NCI-H128 (cell line): Measurements from ENCODE around the gene FAM107B.
"Not testable (repeated sequence)": the region's sequence is repeated elsewhere in the genome, so short reads cannot be mapped to it uniquely, and the experiment has no call there.

ENCODE experiments used
- DNase-seq: peaks from one replicate; lab custom pipeline; 2025; ENCODE audit not compliant: unreplicated experiment; lab: John Stamatoyannopoulos, UW

The FAM107B gene

DNA sequence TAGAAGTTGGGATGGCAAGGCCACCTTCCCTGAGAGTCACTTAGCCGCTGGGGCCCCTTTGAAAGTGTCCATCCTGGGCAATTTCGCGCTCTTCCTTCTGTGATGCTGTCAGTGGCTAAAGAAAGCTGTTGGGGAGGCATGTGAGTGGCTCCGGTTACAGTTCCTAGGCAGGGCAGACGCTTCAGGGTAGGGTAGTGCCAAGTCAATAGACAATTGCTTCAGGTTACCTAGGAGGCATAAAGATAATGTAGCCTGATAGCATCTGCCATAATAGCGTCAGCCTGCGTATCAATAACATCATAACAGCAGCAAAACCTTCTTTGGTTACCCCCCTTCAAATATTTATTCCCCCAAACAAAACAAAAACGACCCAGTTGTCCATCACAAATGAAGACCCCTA, at the start of gene FAM107B:
Gene FAM107B (minus strand): TSS at position 101 of the 400 bp plus-strand sequence. CDS start 234 bp downstream, outside the sequence.
- DNase-seq: no peak

DNA sequence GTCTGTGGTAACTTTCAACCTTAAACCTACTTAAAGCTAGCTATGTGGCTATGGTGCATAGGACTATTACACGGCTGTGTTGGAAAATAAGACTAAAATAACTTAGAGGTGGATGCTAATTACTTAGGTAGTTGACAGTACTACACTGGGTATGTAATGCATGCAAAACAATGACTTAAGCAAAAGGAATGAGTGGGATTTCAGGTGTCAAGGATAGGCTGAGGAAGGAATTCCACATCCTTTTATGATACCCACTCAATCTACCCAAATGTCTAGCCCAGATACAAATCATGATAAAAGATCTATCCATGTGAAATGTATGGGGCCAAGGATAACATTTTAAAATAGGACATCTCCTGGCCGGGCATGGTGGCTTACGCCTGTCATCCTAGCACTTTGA, 49.3 kb upstream of the FAM107B start:
- DNase-seq: no peak

DNA sequence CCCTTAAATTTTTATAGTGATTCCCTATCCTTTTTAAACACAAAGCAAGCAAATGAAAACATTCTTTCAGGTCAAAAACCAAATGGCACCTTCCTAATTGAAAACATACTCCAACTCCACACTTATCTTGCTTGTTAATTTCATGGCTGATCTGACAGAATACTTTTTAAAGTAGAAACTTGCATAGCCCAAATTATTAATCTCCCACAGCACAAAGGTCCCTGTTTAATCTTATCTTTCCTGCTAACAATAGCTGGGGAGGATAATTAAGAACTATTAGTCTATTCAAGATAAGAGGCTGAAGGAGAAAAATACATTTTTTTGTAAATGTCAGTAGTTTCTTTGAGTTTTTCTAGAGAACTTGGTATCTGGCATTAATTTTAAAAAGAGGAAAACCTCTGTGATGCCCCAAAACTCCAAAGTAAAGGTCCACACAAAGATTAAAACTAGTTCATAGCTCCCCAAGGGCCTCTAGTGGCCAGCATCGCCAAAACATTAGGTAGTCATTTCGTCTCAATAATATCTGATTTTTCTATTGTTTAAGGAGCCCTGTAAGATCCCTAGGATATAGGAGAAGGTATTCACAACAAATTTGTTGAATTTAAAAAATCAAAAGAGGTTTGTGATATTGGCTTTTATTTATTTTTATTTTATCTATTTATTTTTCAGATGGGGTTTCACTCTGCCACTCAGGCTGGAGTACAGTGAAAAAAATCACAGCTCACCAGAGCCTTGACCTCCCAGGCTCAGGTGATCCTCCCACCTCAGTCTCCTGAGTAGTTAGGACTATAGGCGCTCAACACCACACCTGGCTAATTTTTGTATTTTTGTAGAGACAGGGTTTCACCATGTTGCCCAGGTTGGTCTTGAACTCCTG, 48.4 kb upstream of the FAM107B start:
- no peak for DNase-seq

DNA sequence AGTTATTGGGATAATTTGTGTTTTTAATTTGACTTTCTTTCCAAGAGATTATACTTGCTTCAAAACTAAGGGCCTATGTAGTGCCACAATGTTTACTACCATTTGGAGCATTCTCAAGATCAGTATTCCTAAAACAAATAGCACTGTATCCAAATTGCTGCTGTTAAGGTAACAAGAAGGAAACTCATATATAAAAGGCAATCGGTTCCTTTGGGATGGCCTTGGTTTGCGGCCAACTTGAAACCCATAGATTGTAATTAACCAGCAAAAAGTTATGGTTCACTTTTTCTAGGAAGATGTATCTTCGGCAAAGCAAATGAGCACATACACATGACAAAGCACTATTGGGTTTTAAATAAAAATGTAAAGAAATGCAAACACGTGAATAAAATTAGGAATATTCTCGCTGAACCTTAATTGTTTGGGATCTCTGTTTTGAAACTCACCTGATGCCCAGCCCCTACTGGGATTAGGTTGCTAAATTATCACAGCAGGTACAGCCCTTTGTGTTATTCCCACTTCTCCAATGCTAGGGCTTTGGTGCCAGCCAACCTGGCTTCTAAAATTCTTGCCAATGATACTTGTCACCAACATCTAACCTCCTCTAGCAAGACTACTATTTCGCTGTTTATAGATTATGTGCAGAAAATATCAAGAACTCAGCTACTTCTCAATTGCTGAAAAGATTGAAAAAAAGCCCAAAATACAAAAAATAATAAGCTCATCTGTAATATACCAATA, 47.1 kb upstream of the FAM107B start:
- DNase-seq: no peak

DNA sequence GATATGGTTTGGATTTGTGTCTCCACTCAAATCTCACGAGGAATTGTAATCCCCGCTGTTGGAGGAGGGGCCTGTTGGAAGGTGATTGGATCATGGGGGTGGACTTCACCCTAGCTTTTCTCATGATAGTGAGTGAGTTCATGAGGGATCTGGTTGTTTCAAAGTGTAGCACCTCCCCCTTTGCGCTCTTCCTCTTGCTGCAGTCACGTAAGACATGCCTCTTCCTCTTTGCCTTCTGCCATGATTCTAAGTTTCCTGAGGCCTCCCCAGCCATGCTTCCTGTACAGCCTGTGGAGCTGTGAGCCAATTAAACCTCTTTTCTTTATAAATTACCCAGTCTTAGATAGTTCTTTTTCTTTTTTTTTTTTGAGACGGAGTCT, 46.1 kb upstream of the FAM107B start:
- DNase-seq: no peak

DNA sequence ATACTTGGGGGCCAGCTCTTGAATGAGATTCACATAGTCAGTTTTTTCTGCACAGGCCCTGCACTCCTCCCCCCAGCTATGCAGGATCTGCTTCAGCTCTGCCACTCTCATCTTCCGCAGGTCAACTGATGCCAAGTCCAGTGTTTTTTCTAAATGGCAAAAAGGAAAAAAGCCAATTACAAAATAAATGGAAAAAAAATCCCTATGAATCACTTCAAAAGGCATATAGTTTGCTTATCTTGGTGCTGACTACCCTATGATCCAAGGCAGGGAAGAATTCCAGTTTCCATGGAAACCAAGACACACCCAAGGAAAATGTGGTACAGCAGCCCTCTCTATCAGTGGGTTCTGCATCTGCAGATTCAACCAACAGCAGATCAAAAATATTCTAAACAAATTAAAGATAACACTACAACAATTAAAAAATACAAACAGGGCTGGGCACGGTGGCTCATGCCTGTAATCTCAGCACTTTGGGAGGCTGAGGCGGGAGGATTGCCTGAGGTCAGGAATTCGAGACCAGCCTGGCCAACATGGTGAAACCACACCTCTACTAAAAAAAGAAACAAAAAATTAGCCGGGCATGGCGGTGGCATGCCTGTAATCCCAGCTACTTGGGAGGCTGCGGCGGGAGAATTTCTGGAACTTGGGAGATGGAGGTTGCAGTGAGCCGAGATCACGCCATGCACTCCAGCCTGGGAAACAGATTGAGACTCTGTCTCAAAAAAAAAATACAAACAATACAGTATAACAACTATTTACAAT, 45.5 kb upstream of the FAM107B start:
- DNase-seq: no peak

DNA sequence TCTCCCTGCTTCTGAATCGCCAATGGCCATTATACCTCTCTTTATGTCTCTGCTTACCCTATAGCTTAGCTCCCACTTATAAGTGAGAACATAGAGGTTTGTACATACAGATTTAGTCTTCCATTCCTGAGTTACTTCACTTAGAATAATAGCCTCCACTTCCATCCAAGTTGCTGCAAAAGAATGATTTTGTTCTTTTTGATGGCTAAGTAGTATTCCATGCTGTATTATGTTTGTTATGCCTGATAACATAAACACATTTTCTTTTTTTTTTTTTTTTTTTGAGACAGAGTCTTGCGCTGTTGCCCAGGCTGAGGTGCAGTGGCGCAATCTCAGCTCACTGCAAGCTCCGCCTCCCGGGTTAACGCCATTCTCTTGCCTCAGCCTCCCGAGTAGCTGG, 42.0 kb upstream of the FAM107B start:
- DNase-seq: not testable (repeated sequence)

DNA sequence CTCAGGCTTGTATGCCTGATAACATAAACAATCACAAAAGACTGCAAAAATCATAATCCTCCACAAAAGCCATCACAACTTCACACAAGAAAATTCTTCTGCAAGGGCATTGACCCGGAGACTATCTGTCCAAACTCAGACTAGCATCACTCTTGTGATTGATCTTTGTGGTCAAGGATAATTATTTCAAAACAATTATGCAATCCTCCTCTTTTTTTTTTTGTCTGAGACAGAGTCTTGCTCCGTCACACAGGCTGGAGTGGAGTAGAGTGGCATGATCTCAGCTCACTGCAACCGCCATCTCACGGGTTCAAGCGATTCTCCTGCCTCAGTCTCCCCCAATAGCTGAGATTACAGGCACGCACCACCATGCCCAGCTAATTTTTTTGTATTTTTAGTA, 41.0 kb upstream of the FAM107B start:
- no peak for DNase-seq

DNA sequence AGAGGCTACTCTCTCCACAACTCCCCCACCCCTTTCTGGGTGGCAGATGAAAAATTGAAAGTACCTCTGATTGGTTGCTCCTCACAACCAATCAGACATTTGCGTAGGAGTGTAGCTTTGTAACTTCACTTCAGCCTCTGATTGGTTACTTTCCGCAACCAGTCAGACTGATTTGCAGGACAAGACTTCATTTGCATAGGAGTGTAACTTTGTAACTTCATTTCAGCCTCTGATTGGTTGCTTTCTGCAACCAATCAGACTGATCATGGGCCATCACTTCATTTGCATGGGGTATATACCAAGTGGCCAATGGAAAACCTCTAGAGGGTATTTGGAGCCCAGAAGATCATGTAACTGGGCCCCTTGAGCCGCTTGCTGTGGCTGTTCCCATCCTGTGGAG, 37.6 kb upstream of the FAM107B start:
- DNase-seq: no peak

DNA sequence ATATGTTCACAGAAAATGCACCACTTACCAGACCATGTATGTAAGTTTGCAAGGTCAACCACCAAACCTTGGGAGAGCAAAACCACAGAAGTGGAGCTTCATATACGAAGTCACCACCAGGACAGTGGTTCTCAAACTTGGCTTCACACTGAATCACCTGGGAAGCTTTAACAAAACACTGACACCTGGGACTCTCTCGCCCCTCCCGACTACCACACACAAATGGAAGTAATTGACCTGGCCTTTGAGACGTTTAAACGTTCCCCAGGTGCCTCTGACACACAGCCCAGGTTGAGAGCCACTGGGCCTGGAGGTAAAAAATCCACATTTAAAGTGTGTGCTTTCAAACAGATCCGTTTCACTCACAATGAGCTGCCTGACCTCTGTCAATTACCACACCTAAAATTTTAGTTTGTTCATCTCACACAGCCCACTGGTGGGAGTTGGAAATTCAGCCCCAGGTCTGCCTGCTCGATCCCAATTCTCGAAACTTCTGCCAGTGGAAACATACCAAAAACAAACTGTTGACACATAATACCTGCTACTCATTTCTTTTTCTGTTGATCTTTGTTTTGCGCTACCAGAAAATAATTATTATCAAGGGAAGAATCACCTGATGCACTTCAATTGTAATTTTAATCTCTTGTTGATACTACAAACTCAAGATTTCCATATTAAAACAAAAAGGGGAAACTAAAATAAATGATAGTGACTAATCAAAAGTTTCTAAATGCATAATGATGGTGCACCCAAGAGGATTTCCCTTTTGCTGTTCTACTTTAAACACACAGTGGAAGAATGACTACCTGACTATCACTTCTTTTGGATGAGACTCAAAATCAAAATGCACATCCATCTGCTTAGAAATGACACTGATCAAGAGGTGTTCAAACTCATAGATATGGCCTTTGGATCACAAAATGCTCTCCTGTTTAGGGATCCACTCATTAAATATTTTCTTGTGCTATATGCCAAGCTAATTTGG, 36.6 kb upstream of the FAM107B start:
- no peak for DNase-seq

DNA sequence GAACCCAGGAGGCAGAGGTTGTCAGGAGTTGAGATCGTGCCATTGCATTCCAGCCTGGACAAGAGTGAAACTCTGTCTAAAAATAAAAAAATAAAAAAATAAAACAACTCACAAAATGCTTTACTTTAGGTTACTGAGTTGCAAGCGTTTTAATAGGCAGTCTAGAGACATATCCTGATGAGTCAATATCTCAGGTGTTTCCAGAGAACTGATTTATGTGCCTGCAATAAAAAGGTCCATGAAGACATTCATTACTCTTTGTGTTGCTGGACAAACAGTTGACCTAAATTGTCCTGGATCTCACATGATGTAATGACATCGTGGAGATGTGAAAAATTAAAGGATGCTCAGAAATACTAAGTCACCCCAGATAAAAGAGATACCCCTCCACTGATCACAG, 31.6 kb upstream of the FAM107B start:
- DNase-seq: no peak

DNA sequence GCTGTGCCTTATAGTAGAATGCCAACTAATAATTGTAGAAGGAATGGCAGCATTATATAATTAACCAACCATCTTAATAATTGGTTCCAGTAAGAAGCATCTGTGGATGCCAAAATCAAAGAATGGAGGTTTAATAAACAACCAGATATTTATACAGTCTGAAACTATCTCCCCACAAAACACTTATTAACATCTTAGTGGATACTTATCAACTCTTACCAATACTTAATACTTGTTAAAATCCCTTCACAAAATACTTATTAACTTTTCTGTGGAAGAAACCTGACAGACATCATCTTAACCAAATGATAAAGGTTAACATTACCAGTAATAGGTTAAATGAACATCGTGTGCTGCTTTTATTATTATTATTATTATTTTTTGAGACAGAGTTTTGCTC, 29.1 kb upstream of the FAM107B start:
- no peak for DNase-seq

DNA sequence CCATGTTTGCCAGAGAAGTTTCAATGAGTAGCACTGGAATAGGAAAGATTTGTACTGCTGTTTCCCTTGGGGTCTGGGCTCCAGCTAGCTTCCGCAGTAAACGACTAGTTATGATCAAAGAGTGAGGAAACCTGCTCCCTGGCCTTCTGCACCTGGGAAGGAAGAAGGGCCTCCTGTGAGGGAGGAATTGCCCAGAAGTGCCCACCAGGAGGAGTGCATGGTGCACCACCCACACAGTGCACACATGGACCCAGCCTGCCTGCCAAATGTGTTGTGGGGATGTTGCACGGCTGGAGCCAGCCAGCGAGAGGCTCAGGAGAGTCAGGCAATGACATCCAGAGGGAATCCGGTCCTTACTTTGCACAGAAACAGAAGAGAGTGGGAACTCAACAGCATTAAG, 27.0 kb upstream of the FAM107B start:
- no peak for DNase-seq

DNA sequence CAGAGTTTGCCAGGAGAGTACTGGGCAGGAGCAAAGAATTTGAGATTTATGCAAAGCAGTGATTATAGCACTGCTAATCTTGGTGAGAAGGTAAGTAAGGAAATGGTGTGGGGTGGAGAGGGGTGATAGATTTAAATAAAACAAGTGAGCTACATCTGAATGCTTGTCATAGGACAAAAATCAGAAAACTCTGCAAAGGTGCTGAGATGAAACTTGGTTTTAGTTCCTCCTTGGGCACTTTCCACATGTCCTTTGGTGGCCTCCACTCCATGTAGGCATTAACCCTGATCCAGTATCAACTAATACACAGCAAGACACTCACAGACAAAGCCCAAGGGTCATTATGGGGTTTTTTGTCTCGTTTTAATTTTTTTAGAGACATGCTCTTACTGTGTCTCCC, 25.7 kb upstream of the FAM107B start:
- DNase-seq: no peak

DNA sequence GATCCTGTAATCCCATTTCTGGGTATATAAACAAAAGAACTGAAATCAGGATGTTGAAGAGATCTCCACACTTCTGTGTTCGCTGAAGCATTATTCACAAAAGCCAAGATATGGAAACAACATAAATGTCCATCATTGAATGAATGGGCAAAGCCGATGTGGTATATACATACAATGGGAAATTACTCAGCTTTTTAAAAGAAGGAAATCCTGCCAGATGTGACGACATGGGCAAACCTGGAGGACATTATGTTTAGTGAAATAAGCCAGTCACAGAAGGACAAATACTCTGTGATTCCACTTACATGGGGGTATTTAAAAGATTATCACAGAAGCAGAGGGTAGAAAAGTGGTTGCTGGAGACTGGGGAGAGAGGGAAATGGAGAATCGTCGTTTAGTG, 23.9 kb upstream of the FAM107B start:
- no peak for DNase-seq

DNA sequence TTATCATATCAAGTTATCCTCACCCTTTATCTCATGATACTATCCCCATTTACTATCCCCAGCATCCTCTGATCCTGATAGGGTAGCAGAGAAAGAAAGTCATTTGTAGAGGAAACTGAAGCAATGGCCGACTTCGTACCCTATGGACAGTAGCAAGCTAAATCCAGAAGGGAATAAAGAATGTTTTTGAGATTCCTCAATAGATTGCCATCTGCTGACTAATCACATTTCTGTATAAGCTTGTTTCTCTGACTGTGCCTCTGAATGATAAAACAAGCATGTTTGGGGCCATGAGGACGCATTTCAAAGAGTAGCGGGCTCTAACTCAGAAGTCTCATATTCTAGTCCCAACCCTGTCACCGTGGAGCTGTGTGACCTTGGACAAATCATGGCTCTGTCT, 13.2 kb upstream of the FAM107B start:
- DNase-seq: no peak

DNA sequence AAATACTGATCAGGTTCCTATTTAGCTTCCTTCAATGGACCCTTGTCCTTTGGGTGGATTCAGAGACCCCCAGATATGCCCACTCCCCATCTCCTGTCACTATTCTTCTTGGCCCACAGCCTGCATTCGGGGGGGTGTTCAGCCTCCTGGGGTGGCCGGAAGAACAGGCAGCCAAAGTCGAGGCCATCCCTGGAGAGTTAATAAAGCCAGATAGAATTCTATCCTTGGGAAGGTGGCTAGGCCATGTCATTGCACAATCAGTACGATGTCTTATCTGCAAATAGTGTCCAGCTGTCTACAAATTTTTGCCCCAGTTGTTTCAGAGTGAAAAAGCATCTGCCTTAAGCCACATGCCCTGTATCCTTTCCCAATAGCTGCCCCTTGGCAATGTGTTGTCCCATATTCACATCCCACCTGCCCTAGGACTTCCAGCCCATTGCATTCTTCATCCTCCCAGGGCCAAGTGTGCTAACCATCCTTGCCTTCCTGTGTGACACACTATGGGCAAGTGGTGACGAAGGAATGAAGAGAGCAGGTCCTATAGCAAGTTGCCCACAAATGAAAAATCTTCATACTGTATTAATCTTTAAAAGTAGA, 9.9 kb upstream of the FAM107B start:
- DNase-seq: no peak

DNA sequence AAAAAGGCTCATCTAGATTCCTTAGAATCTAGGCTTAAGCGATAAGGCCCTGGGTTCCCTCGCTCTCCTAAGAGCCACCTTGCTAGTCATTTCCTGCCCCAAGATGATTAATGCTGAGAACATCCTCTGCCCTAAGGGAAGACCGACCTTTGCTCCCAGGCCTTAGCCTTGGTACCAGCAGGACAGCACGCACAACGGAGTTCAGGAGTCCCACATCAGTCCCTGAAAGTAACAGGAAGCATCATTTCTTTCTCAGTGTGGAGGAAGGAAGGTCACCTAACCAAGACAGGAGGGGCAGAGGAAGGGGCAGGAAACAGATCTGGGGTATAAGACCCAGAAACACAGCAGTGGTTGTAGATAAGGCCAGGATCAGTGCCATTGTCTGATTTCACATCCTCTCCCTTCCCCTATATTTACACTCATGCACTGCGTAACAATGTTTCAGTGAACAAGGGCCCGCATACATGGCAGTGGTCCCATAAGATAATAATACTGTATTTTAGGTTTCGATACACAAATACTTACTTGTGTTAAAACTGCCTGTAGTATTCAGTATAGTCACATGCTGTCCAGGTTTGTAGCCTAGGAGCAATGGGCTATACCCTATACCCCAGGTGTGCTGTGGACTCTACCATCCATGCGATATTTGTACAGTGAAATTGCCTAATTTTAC, 8.1 kb upstream of the FAM107B start:
- DNase-seq: no peak

DNA sequence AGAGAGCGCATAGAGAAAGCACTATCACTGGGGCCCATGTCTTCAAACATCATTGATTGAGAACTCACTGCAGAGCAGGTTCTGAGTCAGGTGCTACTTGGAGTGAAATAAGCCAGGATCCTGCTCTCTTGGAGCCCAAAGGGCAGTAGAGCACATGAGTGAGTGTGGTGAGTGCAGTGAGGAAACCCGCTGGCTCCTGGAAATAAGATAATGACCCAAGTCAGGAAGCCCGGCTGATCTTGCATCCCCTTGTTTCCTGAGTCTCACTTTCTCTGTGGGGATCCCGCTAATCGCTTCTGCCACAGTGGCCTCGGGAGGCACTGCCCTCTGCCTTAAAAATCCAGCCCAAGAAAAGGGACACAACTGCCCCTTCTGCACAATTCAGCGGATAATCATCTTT, 7.1 kb upstream of the FAM107B start:
- DNase-seq: no peak
